Measurements from ENCODE around the gene PLVAP. TPM values are rescaled to one million over a fixed set of nuclear protein-coding genes. Genes with fewer than 3 reads are reported as not detected.
A peak's percentile ranks its signal among the peaks of the same experiment; 100 is the strongest.

Gene PLVAP
- total RNA-seq, 4 donors from 2014 or later, result 4.7 to 204 (median 87.4) TPM

DNA sequence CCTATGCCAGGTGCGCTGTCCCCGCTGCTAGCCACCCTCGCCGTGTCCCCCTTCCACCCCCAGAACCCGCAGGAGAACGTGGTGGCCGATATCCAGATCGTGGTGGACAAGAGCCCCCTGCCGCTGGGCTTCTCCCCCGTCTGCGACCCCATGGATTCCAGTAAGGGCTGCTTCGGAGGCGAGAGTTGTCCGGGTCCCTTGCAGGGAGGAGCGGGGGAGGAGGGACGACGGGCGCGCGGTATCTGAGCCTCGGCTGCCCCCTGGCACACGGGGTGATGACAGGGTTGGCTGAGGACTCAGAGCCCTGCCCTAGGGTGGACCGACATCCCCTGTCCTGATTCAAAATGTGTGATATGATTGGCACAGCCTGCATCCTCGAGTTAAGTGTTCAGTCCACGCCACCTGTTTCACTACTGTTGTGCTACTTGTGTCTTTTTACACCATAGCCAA lies 43.4 kb upstream of the PLVAP start:
- Histone ChIP-seq H3K4me3 (peak overlapping the region; percentile 80 to 90), H3K36me3 (no peaks in the 10 kb centered on the region), H3K27me3 (no peaks in the 10 kb centered on the region), H3K9me3 (no peaks in the 10 kb centered on the region), H3K4me1 (no peaks in the 10 kb centered on the region), H3K27ac (peak overlapping the region; percentile 64 to 76)
- DNase-seq, result peak; percentile 52 to 53
- intact Hi-C loops (cut with DNase I; ENCODE audit: low total_unique reads), result no loop called here
- TF ChIP-seq, protein P1, sequence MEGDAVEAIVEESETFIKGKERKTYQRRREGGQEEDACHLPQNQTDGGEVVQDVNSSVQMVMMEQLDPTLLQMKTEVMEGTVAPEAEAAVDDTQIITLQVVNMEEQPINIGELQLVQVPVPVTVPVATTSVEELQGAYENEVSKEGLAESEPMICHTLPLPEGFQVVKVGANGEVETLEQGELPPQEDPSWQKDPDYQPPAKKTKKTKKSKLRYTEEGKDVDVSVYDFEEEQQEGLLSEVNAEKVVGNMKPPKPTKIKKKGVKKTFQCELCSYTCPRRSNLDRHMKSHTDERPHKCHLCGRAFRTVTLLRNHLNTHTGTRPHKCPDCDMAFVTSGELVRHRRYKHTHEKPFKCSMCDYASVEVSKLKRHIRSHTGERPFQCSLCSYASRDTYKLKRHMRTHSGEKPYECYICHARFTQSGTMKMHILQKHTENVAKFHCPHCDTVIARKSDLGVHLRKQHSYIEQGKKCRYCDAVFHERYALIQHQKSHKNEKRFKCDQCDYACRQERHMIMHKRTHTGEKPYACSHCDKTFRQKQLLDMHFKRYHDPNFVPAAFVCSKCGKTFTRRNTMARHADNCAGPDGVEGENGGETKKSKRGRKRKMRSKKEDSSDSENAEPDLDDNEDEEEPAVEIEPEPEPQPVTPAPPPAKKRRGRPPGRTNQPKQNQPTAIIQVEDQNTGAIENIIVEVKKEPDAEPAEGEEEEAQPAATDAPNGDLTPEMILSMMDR (IDR thresholded peaks at IDR 0.05), result peak in 2 of 4 experiments; percentile 30 to 40
- TF ChIP-seq POLR2A (IDR thresholded peaks at IDR 0.05), result no peak

- peak; percentile 98 for DNase-seq
- peak within 1 kb of the TSS; percentile 79 to 88 for H3K27ac ChIP-seq
- peak within 1 kb of the TSS; percentile 80 to 90 for H3K4me3 ChIP-seq
- no peaks in the 10 kb centered on the region for H3K9me3 ChIP-seq
- no peaks in the 10 kb centered on the region for H3K36me3 ChIP-seq
- H3K4me1 ChIP-seq, result no peaks in the 10 kb centered on the region
- TF ChIP-seq, protein P1 (IDR thresholded peaks at IDR 0.05), result no peak
- TF ChIP-seq POLR2A (IDR thresholded peaks at IDR 0.05), result peak; percentile 47 to 52
- intact Hi-C loops (cut with DNase I; ENCODE audit: low total_unique reads), result no loop called here
- no peaks in the 10 kb centered on the region for H3K27me3 ChIP-seq
Measured at GRCh38 chr19:17419621-17420474, 42.7 kb upstream of the PLVAP start, which contains the start of gene MVB12A. Gene MVB12A (plus strand): TSS chr19:17420047. CDS start chr19:17420136, 89 bp downstream.

GRCh38 chr19:17419154-17419620 lies 42.0 kb upstream of the PLVAP start:
- Histone ChIP-seq H3K4me3 (peak overlapping the region; percentile 42 to 80), H3K4me1 (no peaks in the 10 kb centered on the region), H3K27me3 (no peaks in the 10 kb centered on the region), H3K27ac (peak overlapping the region; percentile 79 to 88), H3K36me3 (no peaks in the 10 kb centered on the region), H3K9me3 (no peaks in the 10 kb centered on the region)
- TF ChIP-seq, protein P1 (IDR thresholded peaks at IDR 0.05), result no peak
- TF ChIP-seq POLR2A (IDR thresholded peaks at IDR 0.05), result no peak
- intact Hi-C loops (cut with DNase I; ENCODE audit: low total_unique reads), result no loop called here
- no peak for DNase-seq

DNA sequence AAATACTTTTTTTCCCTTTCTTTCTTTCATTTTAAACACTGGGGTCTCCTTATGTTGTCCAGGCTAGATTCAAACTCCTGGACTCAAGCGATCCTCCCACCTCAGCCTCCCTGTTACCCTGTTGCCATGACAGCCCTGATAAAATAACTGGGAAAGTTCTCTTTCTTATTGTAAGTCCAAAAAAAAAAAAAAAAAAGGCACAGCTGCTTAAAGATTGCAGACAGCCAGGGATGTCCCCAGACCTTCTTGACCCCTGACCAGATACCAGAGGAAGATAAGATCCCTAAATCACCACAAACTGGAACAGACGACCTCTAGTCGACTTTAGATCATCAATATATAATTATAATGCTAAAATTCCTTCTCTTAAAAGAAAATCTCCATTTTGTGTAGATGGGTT lies 41.6 kb upstream of the PLVAP start:
- H3K27me3 ChIP-seq, result no peaks in the 10 kb centered on the region
- peak overlapping the region in 1 of 2 donors; percentile 42 for H3K4me3 ChIP-seq
- H3K9me3 ChIP-seq, result no peaks in the 10 kb centered on the region
- no peaks in the 10 kb centered on the region for H3K4me1 ChIP-seq
- H3K27ac ChIP-seq, result peak overlapping the region; percentile 79 to 88
- no peak for DNase-seq
- no peaks in the 10 kb centered on the region for H3K36me3 ChIP-seq
- TF ChIP-seq, protein P1 (IDR thresholded peaks at IDR 0.05), result no peak
- no peak for TF ChIP-seq POLR2A (IDR thresholded peaks at IDR 0.05)
- intact Hi-C loops (cut with DNase I; ENCODE audit: low total_unique reads), result no loop called here

DNA sequence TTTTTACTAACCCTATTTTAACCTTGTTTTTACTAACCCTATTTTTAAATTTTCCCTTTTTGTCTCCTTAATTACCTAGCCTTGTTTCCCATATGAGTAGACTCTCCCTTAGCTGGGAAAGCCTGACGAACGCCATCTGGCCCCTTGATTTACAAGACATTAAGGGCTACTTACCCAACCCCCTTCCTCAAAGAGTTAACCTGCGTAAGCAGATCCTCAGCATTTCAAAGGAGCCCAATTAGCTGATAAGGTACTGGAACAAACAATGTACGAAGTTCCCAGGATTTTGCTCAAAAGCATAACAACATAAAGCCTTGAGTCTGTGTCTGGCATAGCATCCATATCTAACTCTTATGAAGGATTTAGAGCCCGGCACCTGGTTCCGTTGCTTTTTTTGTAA lies 38.0 kb upstream of the PLVAP start:
- no peak for TF ChIP-seq POLR2A (IDR thresholded peaks at IDR 0.05)
- TF ChIP-seq, protein P1 (IDR thresholded peaks at IDR 0.05), result no peak
- intact Hi-C loops (cut with DNase I; ENCODE audit: low total_unique reads), result no loop called here
- H3K27ac ChIP-seq, result peak overlapping the region; percentile 77 to 84
- peaks cover 0 to 10% of the 10 kb centered on the region in 2 donors for H3K4me1 ChIP-seq
- no peaks in the 10 kb centered on the region for H3K36me3 ChIP-seq
- peak; percentile 57 to 84 for DNase-seq
- H3K9me3 ChIP-seq, result no peaks in the 10 kb centered on the region
- peak overlapping the region in 1 of 2 donors; percentile 10 for H3K4me3 ChIP-seq
- H3K27me3 ChIP-seq, result no peaks in the 10 kb centered on the region
